Mucosa of stomach (tissue), 1 donor: ENCODE results near the gene VSTM5.
A peak's percentile ranks its signal among the peaks of the same experiment; 100 is the strongest.
"Not testable (repeated sequence)": the region's sequence is repeated elsewhere in the genome, so short reads cannot be mapped to it uniquely, and the experiment has no call there.

Experiments used
- H3K27me3 ChIP-seq: one replicate; pipeline ENCODE4 v1.7.0; 2013; ENCODE audit warnings: mild to moderate bottlenecking, low read length; ENCODE audit not compliant: control insufficient read depth, insufficient read depth
- H3K36me3 ChIP-seq: one replicate; pipeline ENCODE4 v1.7.0; 2013; ENCODE audit warnings: low read length; ENCODE audit not compliant: control insufficient read depth, insufficient read depth
- H3K4me1 ChIP-seq: one replicate; pipeline ENCODE4 v1.7.0; 2013; ENCODE audit warnings: mild to moderate bottlenecking, low read length; ENCODE audit not compliant: control insufficient read depth, insufficient read depth
- H3K4me3 ChIP-seq: one replicate; pipeline ENCODE4 v1.7.0; 2013; ENCODE audit warnings: low read length
- H3K9ac ChIP-seq: one replicate; pipeline ENCODE4 v1.7.0; 2013; ENCODE audit warnings: mild to moderate bottlenecking, low read length, moderate library complexity
- H3K9me3 ChIP-seq: one replicate; pipeline ENCODE4 v1.7.0; 2013; ENCODE audit warnings: mild to moderate bottlenecking, low read length, moderate library complexity; ENCODE audit not compliant: control insufficient read depth
- donor health status: Pancreatic carcinoma.

VSTM5 gene

DNA sequence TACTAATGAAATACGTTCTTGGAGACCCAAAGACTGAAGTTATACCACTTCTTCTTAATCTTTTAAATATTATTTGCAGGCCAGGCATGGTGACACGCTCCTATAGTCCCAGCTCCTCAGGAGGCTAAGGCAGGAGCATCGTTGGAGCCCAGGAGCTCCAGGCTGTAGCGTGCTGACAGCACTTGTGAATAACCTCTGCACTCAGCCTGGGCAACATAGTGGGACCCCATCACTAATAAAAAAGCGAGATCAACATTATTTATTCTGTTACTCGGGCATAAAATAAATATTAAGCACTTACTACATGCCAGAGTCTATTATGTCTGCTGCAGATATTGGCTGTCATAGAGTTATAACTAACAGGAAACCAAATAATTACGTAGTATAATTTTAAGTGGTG, 67.1 kb downstream of the VSTM5 start:
- Histone ChIP-seq H3K36me3 (no peaks in the 10 kb centered on the region), H3K9me3 (no peaks in the 10 kb centered on the region), H3K4me3 (peak overlapping the region; percentile 80), H3K9ac (peak overlapping the region; percentile 93), H3K4me1 (peaks cover 15% of the 10 kb centered on the region), H3K27me3 (no peaks in the 10 kb centered on the region)

DNA sequence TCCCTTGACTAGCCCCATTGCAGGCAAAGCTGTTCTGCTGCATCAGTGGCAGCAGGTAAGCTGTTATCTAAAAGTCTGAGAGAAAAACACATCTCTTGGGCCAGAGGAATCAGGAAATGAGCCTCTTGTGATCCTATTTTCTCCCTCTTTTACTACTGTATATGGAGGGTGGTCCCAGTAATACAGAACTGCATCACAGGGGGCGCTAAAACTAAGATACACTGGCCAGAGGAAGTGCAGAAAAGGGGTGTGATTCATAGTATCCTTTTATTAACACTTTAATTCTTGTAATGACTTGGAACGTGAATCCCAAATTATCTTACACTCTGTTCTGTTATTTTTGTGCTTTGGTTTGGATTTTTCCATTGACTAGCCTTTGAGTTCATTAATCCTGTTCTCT, 75.1 kb downstream of the VSTM5 start:
- Histone ChIP-seq H3K27me3 (no peaks in the 10 kb centered on the region), H3K36me3 (no peaks in the 10 kb centered on the region)

DNA sequence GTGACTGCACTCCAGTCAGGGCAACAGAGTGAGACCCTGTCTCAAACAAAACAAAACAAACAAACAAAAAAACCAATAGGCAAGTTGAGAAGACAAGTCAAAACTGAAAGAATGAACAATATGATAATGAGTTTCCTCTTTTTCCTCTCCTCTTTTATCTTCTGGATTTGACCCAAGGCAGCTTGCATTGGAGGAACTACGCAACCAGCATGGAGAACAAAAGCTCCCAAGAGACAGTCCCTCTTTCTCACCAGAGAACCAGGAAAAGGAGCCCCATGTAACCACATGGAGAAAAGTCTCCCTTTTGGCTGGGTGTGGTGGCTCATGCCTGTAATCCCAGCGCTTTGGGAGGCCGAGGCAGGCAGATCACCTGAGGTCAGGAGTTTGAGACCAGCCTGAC, 75.9 kb downstream of the VSTM5 start:
- H3K4me1 ChIP-seq, H3K9ac ChIP-seq, H3K4me3 ChIP-seq, H3K36me3 ChIP-seq, H3K9me3 ChIP-seq, H3K27me3 ChIP-seq: not testable (repeated sequence)

More for the DNA sequence above, 75.1 kb downstream of the VSTM5 start:
- Histone ChIP-seq H3K9ac (no peak overlapping the region), H3K4me1 (no peaks in the 10 kb centered on the region), H3K9me3 (no peaks in the 10 kb centered on the region), H3K4me3 (no peak overlapping the region)

DNA sequence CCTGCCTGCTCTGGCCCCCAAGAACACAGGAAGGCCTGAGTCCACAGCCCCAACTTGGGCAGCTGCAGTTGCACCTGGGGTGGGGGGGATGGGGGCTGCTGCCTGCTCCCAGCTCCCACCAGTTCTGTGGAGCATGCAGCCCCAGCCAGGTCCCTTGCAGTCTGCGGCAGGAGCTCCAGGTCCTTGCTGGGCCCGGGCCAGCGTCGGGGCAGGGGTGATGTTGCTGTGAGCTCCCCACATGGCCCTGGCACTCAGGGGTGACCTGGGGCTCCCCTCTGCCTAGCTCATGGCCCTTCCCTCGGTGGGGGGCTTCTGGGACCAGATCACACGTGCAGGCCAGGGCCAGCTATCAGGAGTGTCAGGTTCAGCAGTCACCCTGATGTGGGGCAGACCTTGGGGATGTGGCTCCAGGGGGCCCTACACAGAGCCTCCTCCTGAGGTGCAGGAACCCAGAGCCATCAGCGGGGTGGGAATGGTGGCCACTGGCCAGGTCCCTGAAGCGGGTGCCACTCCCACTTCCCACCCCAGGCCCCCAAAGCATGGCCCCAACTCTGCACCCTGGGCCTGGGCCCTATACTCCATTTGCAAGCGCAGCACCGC, 76.7 kb downstream of the VSTM5 start:
- no peaks in the 10 kb centered on the region for H3K4me1 ChIP-seq
- H3K27me3 ChIP-seq, result no peaks in the 10 kb centered on the region
- no peaks in the 10 kb centered on the region for H3K36me3 ChIP-seq
- H3K4me3 ChIP-seq, result no peak overlapping the region
- no peaks in the 10 kb centered on the region for H3K9me3 ChIP-seq
- no peak overlapping the region for H3K9ac ChIP-seq

DNA sequence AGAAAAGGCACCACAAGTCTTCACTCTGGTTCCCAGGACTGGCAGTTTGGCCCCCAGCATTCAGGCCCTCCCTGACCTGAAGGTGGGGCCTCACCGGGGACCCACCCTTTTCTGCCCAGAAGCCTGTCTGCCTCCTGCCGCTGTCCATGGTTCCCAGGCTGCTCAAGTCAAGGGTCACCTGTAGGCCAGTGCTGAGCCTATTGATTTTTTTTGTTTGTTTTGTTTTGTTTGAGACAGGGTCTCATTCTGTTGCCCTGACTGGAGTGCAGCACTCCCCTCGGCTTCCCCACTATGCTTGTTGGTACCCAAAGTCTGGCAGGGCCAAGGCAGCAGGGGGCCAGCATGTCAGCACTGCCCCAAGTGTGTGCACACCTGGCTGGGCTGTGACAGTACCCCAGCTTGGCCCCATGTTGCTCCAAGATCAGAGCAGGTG, 77.4 kb downstream of the VSTM5 start:
- peaks cover 4% of the 10 kb centered on the region for H3K4me1 ChIP-seq
- H3K4me3 ChIP-seq, result no peak overlapping the region
- no peaks in the 10 kb centered on the region for H3K9me3 ChIP-seq
- H3K36me3 ChIP-seq, result no peaks in the 10 kb centered on the region
- H3K27me3 ChIP-seq, result no peaks in the 10 kb centered on the region
- H3K9ac ChIP-seq, result no peak overlapping the region

DNA sequence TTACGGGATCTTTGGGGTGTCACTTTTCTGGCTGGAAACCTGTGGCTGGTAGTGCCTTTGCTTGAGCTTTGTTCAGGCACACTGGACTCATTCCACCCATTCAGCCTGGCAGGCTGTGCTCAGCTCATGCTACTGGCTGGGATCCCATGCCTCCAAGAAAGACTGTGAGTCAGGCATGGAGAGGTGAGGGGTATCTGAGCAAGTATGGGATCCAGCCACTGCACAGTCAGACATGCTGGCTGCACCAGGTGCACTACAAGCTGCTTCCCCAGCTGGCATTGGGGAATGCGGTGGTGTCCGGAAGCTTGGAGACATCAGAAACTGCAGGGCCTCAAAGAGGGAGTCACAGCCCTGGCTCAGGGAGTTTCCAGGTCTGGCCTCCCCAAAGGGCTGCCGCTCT, 78.3 kb downstream of the VSTM5 start:
- H3K27me3 ChIP-seq, result no peaks in the 10 kb centered on the region
- H3K36me3 ChIP-seq, result no peaks in the 10 kb centered on the region
- H3K4me1 ChIP-seq, result peaks cover 5% of the 10 kb centered on the region
- no peaks in the 10 kb centered on the region for H3K9me3 ChIP-seq
- H3K4me3 ChIP-seq, result no peak overlapping the region
- no peak overlapping the region for H3K9ac ChIP-seq

DNA sequence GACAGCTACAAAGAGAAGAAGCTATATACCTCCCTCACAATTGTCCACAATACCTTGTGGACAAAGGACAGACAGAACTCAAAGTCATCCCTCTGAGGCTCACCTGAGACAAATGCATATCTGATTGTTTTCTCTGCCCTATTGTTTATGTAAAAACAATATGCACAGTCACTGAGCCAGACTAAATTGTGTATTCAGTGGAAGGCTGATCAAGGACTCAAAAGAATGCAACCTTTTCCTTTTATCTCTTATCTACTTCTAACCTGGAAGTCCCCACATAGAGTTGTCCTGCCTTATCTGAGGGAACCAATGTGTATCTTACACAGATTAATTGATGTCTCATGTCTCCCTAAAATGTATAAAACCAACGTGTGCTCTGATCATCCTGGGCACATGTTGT, 80.3 kb downstream of the VSTM5 start:
- Histone ChIP-seq H3K4me1 (peaks cover 23% of the 10 kb centered on the region), H3K36me3 (no peaks in the 10 kb centered on the region), H3K27me3 (no peaks in the 10 kb centered on the region), H3K4me3 (no peak overlapping the region), H3K9me3 (no peaks in the 10 kb centered on the region), H3K9ac (no peak overlapping the region)
